ENCODE results near the gene NGFR.

DNA sequence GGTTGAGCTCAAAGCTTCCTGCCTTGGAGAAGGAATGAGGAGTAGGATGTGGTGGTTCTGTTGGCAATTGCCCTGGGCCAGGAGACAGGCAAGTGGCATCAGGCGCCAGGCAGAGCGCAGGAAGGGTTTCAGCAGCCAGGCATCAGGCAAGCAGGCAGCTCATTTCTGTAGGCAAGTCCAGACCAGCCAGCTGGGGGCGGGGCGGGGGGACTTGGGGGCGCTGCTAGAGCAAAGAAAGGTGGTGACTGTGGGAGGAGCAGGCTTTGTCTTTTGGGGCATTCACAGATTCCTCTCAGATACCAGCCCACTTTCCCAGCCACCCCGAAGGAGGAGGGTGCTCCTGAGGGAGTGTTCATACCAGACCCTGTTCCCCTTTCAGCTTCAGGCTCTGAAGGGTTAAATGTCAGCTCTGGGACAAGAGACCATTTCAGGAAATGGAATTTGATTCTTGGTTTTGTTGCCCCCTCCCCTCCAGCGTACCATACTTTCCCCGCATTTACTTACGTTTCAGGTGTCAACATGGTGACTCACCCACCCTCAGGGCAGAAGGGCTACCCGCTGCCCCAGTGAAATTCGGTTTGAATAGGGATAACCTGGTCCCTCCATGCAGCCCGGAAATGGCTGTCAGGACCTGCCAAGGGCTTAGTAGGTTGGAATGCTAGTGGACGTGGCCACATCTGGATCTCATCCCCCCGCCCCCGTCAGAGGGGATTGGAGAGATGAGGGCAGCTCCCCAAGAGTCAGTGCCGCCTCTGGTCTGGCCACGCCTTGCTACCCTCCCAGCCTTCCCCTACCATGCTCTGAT lies 13.2 kb downstream of the NGFR start:
- TF ChIP-seq EZH2 (IDR thresholded peaks at IDR 0.05; ENCODE audit: insufficient read depth, poor library complexity, severe bottlenecking) (no peak), EZH2phosphoT487 (IDR thresholded peaks at IDR 0.05; ENCODE audit: insufficient read depth, low read depth) (no peak)
